HepG2 (cell line): ENCODE results near the gene TGFB2. TPM values are rescaled to one million over a fixed set of nuclear protein-coding genes. Genes with fewer than 3 reads are reported as not detected.

Source experiments
- ATAC-seq: fragments of 200-7000 bp; cut with Tn5 transposase; 3 replicates; pipeline ENCODE4 v1.9.1; 2020; ENCODE audit warnings: mild to moderate bottlenecking, moderate library complexity
- BruUV-seq: library from RNA; stranded (reverse); fragments of 400-500 nt; replicated peaks from 2 replicates; lab custom pipeline; 2021; lab: Mats Ljungman, UMichigan
- CTCF ChIA-PET: fragments of 300-600 bp; formaldehyde crosslinking; extraction: SDS; loops from one replicate; lab custom pipeline; 2021; ENCODE audit warnings: low total read pairs, inconsistent platforms, low intra/inter-chr PET ratio; lab: Yijun Ruan, JAX
- POLR2A ChIA-PET: fragments of 350-600 bp; sonication (Branson Sonifier 250); formaldehyde crosslinking; loops from one replicate; lab custom pipeline; 2020; ENCODE audit warnings: antibody characterized with exemption, inconsistent platforms; lab: Yijun Ruan, JAX
- DNase-seq: peaks from one replicate; pipeline ENCODE4 v3.0.0-alpha.2; 2015; ENCODE audit warnings: low spot score
- FAIRE-seq: peaks from 3 replicates; lab custom pipeline; 2011; peaks lifted over from hg19 to GRCh38; lab: Jason Lieb, UNC
- H2AFZ ChIP-seq: one replicate; pipeline ENCODE4 v1.6.1; 2011; ENCODE audit warnings: low read length, inconsistent platforms
- H3K27ac ChIP-seq: fragments of 300-600 bp; 3 replicates; pipeline ENCODE4 v1.8.0; 2011; ENCODE audit warnings: mixed run types, mild to moderate bottlenecking, mixed read lengths, low read length, inconsistent platforms; ENCODE audit not compliant: insufficient read depth; ENCODE audit errors: extremely low read length
- H3K27me3 ChIP-seq, 2 experiments: fragments of 200-600 bp in 1 of 2; 2 replicates in 1 of 2; 3 replicates in 1 of 2; pipeline versions ENCODE4 v1.6.0 to v1.8.0; 2011; ENCODE audit warnings: low read length in 2 of 2, mild to moderate bottlenecking in 2 of 2, moderate library complexity in 2 of 2, inconsistent platforms in 1 of 2; ENCODE audit not compliant: insufficient read depth in 2 of 2, control insufficient read depth in 1 of 2
- H3K36me3 ChIP-seq, 2 experiments: fragments of 200-600 bp in 1 of 2; replicated peaks in 1 of 2; 2 replicates in 1 of 2; 3 replicates in 1 of 2; pipeline versions ENCODE4 v1.5.1 to v1.8.0; 2011; ENCODE audit warnings: low read length in 2 of 2, inconsistent platforms in 1 of 2; ENCODE audit not compliant: insufficient read depth in 2 of 2, control insufficient read depth in 1 of 2
- H3K4me1 ChIP-seq: 2 replicates; pipeline ENCODE4 v1.5.1; 2012; ENCODE audit warnings: low read length, inconsistent platforms; ENCODE audit not compliant: insufficient read depth
- H3K4me2 ChIP-seq: 2 replicates; pipeline ENCODE4 v1.6.0; 2011; ENCODE audit warnings: low read depth, low read length, inconsistent platforms
- H3K4me3 ChIP-seq, 3 experiments: fragments of 200-600 bp in 1 of 3; sonication (generic), shearing (Covaris generic) in 1 of 3; replicated peaks in 1 of 3; 2 replicates each; pipeline ENCODE4 v1.5.1; 2011 to 2016; ENCODE audit warnings: low read length in 3 of 3, inconsistent platforms in 2 of 3, low read depth in 2 of 3, mild to moderate bottlenecking in 2 of 3, control low read depth in 1 of 3, mixed read lengths in 1 of 3; ENCODE audit not compliant: insufficient read depth in 1 of 3
- H3K79me2 ChIP-seq: one replicate; pipeline ENCODE4 v1.6.1; 2011; ENCODE audit warnings: low read length, inconsistent platforms; ENCODE audit not compliant: insufficient read depth
- H3K9ac ChIP-seq: 2 replicates; pipeline ENCODE4 v1.6.0; 2011; ENCODE audit warnings: mild to moderate bottlenecking, low read depth, low read length, inconsistent platforms; ENCODE audit not compliant: insufficient read depth
- H3K9me3 ChIP-seq: 2 replicates; pipeline ENCODE4 v1.5.1; 2012; ENCODE audit warnings: mild to moderate bottlenecking, low read length
- H4K20me1 ChIP-seq: 2 replicates; pipeline ENCODE4 v1.6.0; 2011; ENCODE audit warnings: inconsistent platforms, mild to moderate bottlenecking, low read length, moderate library complexity; ENCODE audit not compliant: insufficient read depth
- CEBPG ChIP-seq: IDR thresholded peaks from 2 replicates; pipeline ENCODE4 v1.6.1; 2016
- EEA1 ChIP-seq: sonication (generic); formaldehyde crosslinking; IDR thresholded peaks from 2 replicates; pipeline ENCODE4 v1.5.1; 2020; ENCODE audit warnings: mild to moderate bottlenecking, missing genetic modification reagents, borderline replicate concordance
- HMGA1 ChIP-seq: sonication (generic); formaldehyde crosslinking; conservative IDR thresholded peaks from 2 replicates; pipeline ENCODE4 v1.4.0; 2020; ENCODE audit warnings: missing genetic modification reagents
- HNRNPL ChIP-seq: fragments of 200-400 bp; formaldehyde crosslinking; IDR thresholded peaks from 2 replicates; pipeline ENCODE4 v1.6.1; 2017; ENCODE audit warnings: mild to moderate bottlenecking, low read depth, low read length
- HOXD1 ChIP-seq: sonication (generic); formaldehyde crosslinking; IDR thresholded peaks from 2 replicates; pipeline ENCODE4 v1.5.0; 2020; ENCODE audit warnings: missing genetic modification reagents
- KLF13 ChIP-seq: sonication (generic); formaldehyde crosslinking; IDR thresholded peaks from 2 replicates; pipeline ENCODE4 v1.4.0; 2020; ENCODE audit warnings: mild to moderate bottlenecking, missing genetic modification reagents
- MYNN ChIP-seq: sonication (generic); formaldehyde crosslinking; IDR thresholded peaks from 2 replicates; pipeline ENCODE4 v1.4.0; 2020; ENCODE audit warnings: mild to moderate bottlenecking, low read depth, missing genetic modification reagents
- PPARG ChIP-seq: conservative IDR thresholded peaks from 2 replicates; pipeline ENCODE4 v1.6.1; 2016; ENCODE audit warnings: missing biosample characterization, missing genetic modification reagents
- RFXANK ChIP-seq: IDR thresholded peaks from 2 replicates; pipeline ENCODE4 v1.6.1; 2016
- TCF12 ChIP-seq, 2 experiments: fragments of 450-650 bp in 1 of 2; sonication (generic) in 1 of 2; formaldehyde crosslinking in 1 of 2; IDR thresholded peaks; 2 replicates each; pipeline versions ENCODE4 v1.6.1 to v1.8.0; 2017 to 2022; ENCODE audit warnings: antibody characterized with exemption in 1 of 2, mild to moderate bottlenecking in 1 of 2, missing genetic modification reagents in 1 of 2, moderate library complexity in 1 of 2
- ZNF263 ChIP-seq: sonication (generic); formaldehyde crosslinking; IDR thresholded peaks from 2 replicates; pipeline ENCODE4 v1.4.0; 2020; ENCODE audit warnings: missing genetic modification reagents
- ZNF446 ChIP-seq: sonication (generic); formaldehyde crosslinking; IDR thresholded peaks from 2 replicates; pipeline ENCODE4 v1.5.0; 2020; ENCODE audit warnings: mild to moderate bottlenecking, missing genetic modification reagents
- WGBS: methylation state at CpG from one replicate; pipeline ENCODE4 v1.1.6; 2017; ENCODE audit warnings: low lambda C conversion rate; 5-methylcytosine and 5-hydroxymethylcytosine counted together
- in situ Hi-C: cut with HindIII; loops from 2 replicates; pipeline ENCODE4 v1.10.0; 2017; ENCODE audit warnings: low pct_unique_long_range_greater_than_20kb; ENCODE audit not compliant: extremely low pct_ligation_motif_present
- intact Hi-C: fragments of 100-400 bp; cut with micrococcal nuclease; formaldehyde crosslinking; loops from one replicate; pipeline ENCODE4 v1.10.0; 2022; ENCODE audit not compliant: unreplicated experiment
- polyA plus RNA-seq, 8 experiments: library from polyadenylated mRNA; depleted of rRNA in 3 of 8; stranded (reverse) in 7 of 8; unstranded in 1 of 8; fragments of >200 nt; fragmentation: Illumina TruSeq in 4 of 8; extraction: Trizol in 4 of 8; gene quantifications; 2 replicates each; pipeline versions ENCODE4 v1.2.1 to v1.2.3, GENCODE V29; 2011 to 2016; ENCODE audit warnings: low read depth in 4 of 8, missing spikeins in 1 of 8, mixed read lengths in 1 of 8; ENCODE audit not compliant: insufficient read depth in 1 of 8
- total RNA-seq, 5 experiments: library from RNA; depleted of rRNA; stranded (reverse); fragments of >200 nt; fragmentation: Illumina TruSeq; extraction: Trizol; gene quantifications; 2 replicates each; pipeline ENCODE4 v1.2.3, GENCODE V29; 2016; ENCODE audit warnings: low read depth in 1 of 5
- TF ChIP-seq, protein P1 (sequence below): sonication (generic); formaldehyde crosslinking; IDR thresholded peaks from 2 replicates; pipeline ENCODE4 v1.4.0; 2020; ENCODE audit warnings: missing genetic modification reagents
- TF ChIP-seq, protein P2 (sequence below): sonication (generic); formaldehyde crosslinking; IDR thresholded peaks from 2 replicates; pipeline ENCODE4 v1.5.0; 2020; ENCODE audit warnings: missing genetic modification reagents, mild to moderate bottlenecking, borderline replicate concordance
- TF ChIP-seq, protein P3 (sequence below): conservative IDR thresholded peaks from 2 replicates; pipeline ENCODE4 v1.6.1; 2018; ENCODE audit warnings: missing genetic modification reagents
- TF ChIP-seq, protein P4 (sequence below): sonication (generic); formaldehyde crosslinking; conservative IDR thresholded peaks from 2 replicates; pipeline ENCODE4 v1.4.0; 2020; ENCODE audit warnings: missing genetic modification reagents
- TF ChIP-seq, protein P5 (sequence below): sonication (generic); formaldehyde crosslinking; conservative IDR thresholded peaks from 2 replicates; pipeline ENCODE4 v1.8.0; 2022; ENCODE audit warnings: low read depth, missing genetic modification reagents
- TF ChIP-seq, protein P6 (sequence below): sonication (generic); formaldehyde crosslinking; IDR thresholded peaks from 2 replicates; pipeline ENCODE4 v1.5.0; 2020; ENCODE audit warnings: mild to moderate bottlenecking, missing genetic modification reagents

TGFB2 gene
- total and polyA plus RNA-seq, 2 of the 13 experiments (the other 11 are each of a cell fraction or from before 2014, with no cell fraction given), result 0.07 TPM; not detected in 1

DNA sequence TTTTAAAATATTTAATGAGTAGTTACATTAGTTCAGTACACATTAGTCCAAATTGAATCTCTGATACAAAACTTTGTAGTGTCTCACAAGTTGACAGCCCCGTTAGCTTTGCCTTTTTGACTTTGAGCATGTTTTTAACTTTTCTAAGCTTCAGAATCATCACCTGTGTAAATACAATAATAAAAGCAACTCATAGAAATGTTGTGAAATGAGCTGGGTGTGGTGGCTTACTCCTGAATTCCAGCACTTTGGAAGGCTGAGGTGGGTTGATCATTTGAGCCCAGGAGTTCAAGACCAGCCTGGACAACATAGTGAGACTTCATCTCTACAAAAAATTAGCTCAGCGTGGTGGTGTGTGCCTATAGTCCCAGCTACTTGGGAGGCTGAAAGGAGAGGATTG, 49.0 kb upstream of the TGFB2 start:
- no peak overlapping the region for H3K4me3 ChIP-seq
- H3K79me2 ChIP-seq, result peaks cover 34% of the 10 kb centered on the region
- intact Hi-C loops, result no loop called here
- no peak for ATAC-seq
- no peaks in the 10 kb centered on the region for H3K27me3 ChIP-seq
- 94% methylated on average over 2 of the region's 2 CpGs for WGBS
- ChIA-PET CTCF (no interaction called here), POLR2A (interaction anchor here (1.5 kb wide), 1 partner anchor 11 kb away, joined by 3 read pairs; the partner anchor contains the start of gene RRP15)
- no peak overlapping the region for H3K4me2 ChIP-seq
- no peaks in the 10 kb centered on the region for H3K4me1 ChIP-seq
- no peaks in the 10 kb centered on the region; the same call in 1 of the 2 replicates for H4K20me1 ChIP-seq
- FAIRE-seq, result no peak
- BruUV-seq, result no TSS peak
- H3K9ac ChIP-seq, result no peak overlapping the region
- H3K9me3 ChIP-seq, result no peaks in the 10 kb centered on the region
- no peak for DNase-seq
- peaks cover 2 to 20% of the 10 kb centered on the region in 2 experiments; a peak in 2 of 5 replicates for H3K36me3 ChIP-seq
- in situ Hi-C loops, result no loop called here
- no peak overlapping the region for H3K27ac ChIP-seq
- no peak overlapping the region for H2AFZ ChIP-seq
- no peak for TF ChIP-seq ZNF446
- no peak for TF ChIP-seq EEA1
- no peak for TF ChIP-seq HMGA1 (CRISPR knock-in tag)
- TF ChIP-seq, protein P1, sequence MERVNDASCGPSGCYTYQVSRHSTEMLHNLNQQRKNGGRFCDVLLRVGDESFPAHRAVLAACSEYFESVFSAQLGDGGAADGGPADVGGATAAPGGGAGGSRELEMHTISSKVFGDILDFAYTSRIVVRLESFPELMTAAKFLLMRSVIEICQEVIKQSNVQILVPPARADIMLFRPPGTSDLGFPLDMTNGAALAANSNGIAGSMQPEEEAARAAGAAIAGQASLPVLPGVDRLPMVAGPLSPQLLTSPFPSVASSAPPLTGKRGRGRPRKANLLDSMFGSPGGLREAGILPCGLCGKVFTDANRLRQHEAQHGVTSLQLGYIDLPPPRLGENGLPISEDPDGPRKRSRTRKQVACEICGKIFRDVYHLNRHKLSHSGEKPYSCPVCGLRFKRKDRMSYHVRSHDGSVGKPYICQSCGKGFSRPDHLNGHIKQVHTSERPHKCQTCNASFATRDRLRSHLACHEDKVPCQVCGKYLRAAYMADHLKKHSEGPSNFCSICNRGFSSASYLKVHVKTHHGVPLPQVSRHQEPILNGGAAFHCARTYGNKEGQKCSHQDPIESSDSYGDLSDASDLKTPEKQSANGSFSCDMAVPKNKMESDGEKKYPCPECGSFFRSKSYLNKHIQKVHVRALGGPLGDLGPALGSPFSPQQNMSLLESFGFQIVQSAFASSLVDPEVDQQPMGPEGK (CRISPR knock-in tag), result no peak
- no peak for TF ChIP-seq PPARG (CRISPR knock-in tag)
- TF ChIP-seq ZNF263 (CRISPR knock-in tag), result no peak
- TF ChIP-seq CEBPG (CRISPR knock-in tag), result no peak
- no peak for TF ChIP-seq MYNN (CRISPR knock-in tag)
- no peak for TF ChIP-seq KLF13
- TF ChIP-seq, protein P2, sequence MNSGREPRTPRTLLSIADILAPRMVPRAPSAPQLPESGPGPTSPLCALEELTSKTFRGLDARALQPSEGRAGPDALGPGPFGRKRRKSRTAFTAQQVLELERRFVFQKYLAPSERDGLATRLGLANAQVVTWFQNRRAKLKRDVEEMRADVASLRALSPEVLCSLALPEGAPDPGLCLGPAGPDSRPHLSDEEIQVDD, result no peak
- no peak for TF ChIP-seq RFXANK (CRISPR knock-in tag)
- TF ChIP-seq, protein P3, sequence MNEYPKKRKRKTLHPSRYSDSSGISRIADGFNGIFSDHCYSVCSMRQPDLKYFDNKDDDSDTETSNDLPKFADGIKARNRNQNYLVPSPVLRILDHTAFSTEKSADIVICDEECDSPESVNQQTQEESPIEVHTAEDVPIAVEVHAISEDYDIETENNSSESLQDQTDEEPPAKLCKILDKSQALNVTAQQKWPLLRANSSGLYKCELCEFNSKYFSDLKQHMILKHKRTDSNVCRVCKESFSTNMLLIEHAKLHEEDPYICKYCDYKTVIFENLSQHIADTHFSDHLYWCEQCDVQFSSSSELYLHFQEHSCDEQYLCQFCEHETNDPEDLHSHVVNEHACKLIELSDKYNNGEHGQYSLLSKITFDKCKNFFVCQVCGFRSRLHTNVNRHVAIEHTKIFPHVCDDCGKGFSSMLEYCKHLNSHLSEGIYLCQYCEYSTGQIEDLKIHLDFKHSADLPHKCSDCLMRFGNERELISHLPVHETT (CRISPR knock-in tag), result no peak
- no peak for TF ChIP-seq HNRNPL
- TF ChIP-seq, protein P4, sequence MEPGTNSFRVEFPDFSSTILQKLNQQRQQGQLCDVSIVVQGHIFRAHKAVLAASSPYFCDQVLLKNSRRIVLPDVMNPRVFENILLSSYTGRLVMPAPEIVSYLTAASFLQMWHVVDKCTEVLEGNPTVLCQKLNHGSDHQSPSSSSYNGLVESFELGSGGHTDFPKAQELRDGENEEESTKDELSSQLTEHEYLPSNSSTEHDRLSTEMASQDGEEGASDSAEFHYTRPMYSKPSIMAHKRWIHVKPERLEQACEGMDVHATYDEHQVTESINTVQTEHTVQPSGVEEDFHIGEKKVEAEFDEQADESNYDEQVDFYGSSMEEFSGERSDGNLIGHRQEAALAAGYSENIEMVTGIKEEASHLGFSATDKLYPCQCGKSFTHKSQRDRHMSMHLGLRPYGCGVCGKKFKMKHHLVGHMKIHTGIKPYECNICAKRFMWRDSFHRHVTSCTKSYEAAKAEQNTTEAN, result no peak
- TF ChIP-seq, protein P5, sequence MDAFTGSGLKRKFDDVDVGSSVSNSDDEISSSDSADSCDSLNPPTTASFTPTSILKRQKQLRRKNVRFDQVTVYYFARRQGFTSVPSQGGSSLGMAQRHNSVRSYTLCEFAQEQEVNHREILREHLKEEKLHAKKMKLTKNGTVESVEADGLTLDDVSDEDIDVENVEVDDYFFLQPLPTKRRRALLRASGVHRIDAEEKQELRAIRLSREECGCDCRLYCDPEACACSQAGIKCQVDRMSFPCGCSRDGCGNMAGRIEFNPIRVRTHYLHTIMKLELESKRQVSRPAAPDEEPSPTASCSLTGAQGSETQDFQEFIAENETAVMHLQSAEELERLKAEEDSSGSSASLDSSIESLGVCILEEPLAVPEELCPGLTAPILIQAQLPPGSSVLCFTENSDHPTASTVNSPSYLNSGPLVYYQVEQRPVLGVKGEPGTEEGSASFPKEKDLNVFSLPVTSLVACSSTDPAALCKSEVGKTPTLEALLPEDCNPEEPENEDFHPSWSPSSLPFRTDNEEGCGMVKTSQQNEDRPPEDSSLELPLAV (CRISPR knock-in tag), result no peak
- TF ChIP-seq TCF12 (IDR thresholded peaks at IDR 0.05), result no peak
- TF ChIP-seq TCF12 (CRISPR knock-in tag; IDR thresholded peaks at IDR 0.05), result no peak
- TF ChIP-seq, protein P6, sequence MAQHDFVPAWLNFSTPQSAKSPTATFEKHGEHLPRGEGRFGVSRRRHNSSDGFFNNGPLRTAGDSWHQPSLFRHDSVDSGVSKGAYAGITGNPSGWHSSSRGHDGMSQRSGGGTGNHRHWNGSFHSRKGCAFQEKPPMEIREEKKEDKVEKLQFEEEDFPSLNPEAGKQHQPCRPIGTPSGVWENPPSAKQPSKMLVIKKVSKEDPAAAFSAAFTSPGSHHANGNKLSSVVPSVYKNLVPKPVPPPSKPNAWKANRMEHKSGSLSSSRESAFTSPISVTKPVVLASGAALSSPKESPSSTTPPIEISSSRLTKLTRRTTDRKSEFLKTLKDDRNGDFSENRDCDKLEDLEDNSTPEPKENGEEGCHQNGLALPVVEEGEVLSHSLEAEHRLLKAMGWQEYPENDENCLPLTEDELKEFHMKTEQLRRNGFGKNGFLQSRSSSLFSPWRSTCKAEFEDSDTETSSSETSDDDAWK, result no peak
- TF ChIP-seq HOXD1 (CRISPR knock-in tag), result no peak
